ENCODE data around the gene OR2M2. TPM values are rescaled to one million over a fixed set of nuclear protein-coding genes. Genes with fewer than 3 reads are reported as not detected.

OR2M2 gene, protein sequence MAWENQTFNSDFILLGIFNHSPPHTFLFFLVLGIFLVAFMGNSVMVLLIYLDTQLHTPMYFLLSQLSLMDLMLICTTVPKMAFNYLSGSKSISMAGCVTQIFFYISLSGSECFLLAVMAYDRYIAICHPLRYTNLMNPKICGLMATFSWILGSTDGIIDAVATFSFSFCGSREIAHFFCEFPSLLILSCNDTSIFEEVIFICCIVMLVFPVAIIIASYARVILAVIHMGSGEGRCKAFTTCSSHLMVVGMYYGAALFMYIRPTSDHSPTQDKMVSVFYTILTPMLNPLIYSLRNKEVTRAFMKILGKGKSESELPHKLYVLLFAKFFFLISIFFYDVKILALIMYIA
- not detected for total RNA-seq

DNA sequence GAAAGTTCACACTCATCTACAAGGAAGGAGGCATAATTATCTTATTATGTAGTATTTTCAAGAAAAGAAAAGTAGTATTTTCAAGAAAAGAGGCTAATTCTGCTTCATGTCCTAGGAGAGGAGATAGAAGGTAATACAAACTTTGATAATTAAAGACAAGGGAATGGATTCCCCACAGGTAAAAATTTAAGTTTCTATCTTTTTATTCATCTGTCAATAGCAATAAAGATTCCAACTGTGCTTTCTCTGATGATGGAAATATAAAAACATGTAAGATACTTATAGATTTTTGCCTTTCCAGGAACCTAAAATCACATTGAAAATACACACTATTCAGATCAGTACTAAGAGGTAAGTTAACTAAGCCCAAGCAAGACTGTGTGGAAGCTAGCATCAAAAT, at the start of gene OR2M2:
Gene OR2M2, plus strand, starts transcription at position 301 of the 400 bp plus-strand sequence. CDS start 5,165 bp downstream, outside the sequence.

DNA sequence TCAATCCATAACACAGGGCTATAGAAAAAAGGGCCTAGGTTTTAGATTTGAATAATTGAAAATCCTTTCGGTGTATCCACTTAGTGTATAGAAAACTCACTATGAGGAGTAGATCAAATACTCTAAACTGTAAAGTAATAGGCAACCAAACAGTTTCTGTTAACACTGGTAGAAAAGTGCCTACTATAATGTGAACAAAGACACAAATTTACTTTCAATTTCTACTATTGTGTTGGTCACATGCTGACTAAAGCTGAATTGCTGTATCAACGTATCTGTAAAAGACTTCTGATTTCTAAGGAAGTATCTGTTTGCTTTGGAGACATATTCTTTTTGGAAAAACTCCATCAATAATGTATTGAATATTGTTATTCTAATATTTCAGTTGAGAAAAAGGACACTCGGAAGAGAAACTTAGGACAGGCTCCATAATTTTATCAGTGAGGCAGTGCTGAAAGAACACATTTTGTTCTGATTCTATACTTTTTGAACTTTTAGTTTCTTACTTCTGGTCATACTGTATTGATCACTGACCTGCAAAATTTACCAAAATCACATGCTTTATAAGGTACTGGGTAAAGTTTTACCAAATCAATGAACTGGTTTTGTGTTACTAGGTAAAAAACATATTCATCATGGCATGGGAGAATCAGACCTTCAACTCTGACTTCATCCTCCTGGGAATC, 30.0 kb upstream of the OR2M2 start, which contains the start of gene OR2M5:
Gene OR2M5, plus strand, starts transcription at position 636 of the 686 bp plus-strand sequence. Its CDS starts 0 bp downstream, at position 636.

DNA sequence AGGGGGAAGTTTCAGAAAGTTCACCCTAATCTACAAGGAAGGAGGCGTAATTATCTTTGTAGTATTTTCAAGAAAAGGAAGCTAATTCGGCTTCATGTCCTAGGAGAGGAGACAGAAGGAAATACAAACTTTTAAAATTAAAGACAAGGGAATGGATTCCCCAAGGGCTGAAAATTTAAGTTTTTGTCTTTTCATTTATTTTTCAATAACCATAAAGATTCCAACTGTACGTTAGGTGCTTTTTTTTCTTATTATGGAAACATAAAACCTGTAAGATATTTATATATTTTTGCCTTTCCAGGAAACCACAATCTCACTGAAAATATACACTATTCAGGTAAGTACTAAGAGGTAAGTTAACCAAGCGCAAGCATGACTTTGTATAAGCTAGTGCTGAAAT, 22.3 kb downstream of the OR2M2 start, which contains the start of gene OR2M3:
Gene OR2M3, plus strand, starts transcription at position 301 of the 400 bp plus-strand sequence. CDS start 5,803 bp downstream, outside the sequence.

Other genes with a start within 250 kb of the OR2M2 start
- gene OR2AJ1, start 249.9 kb upstream of the OR2M2 start, total RNA-seq = not detected
- gene OR2L8, start 226.0 kb upstream of the OR2M2 start, total RNA-seq = under 1 TPM in 1 of 2 donors, not detected in 1; 0.69 TPM
- gene OR2AK2, start 209.6 kb upstream of the OR2M2 start, total RNA-seq = under 1 TPM in 1 of 2 donors, not detected in 1; 0.34 TPM
- not detected for gene OR2L5, start 161.2 kb upstream of the OR2M2 start, total RNA-seq
- under 1 TPM in 1 of 2 donors, not detected in 1; under 0.01 TPM for gene OR2L2, start 144.8 kb upstream of the OR2M2 start, total RNA-seq
- not detected for gene OR2L3, start 128.0 kb upstream of the OR2M2 start, total RNA-seq
- not detected for gene OR2L13, start 79.6 kb upstream of the OR2M2 start, total RNA-seq
- gene OR2M5, start 29.7 kb upstream of the OR2M2 start, total RNA-seq = not detected
- gene OR2M3, start 22.4 kb downstream of the OR2M2 start, total RNA-seq = not detected
- not detected for gene OR2M4, start 56.6 kb downstream of the OR2M2 start, total RNA-seq
- not detected for gene OR2T33, start 103.2 kb downstream of the OR2M2 start, total RNA-seq
- not detected for gene OR2T12, start 128.6 kb downstream of the OR2M2 start, total RNA-seq
- gene OR2M7, start 149.7 kb downstream of the OR2M2 start, total RNA-seq = not detected
- gene OR14C36, start 174.0 kb downstream of the OR2M2 start, total RNA-seq = under 1 TPM in 1 of 2 donors, not detected in 1; 0.34 TPM
- not detected for gene OR2T4, start 186.8 kb downstream of the OR2M2 start, total RNA-seq
- gene OR2T6, start 200.9 kb downstream of the OR2M2 start, total RNA-seq = not detected
- not detected for gene OR2T1, start 228.2 kb downstream of the OR2M2 start, total RNA-seq

Data from melanocyte of skin (primary cell).